Mesodermal cell (in vitro differentiated cells): ENCODE measurements around the gene RHEB.
A peak's percentile ranks its signal among the peaks of the same experiment; 100 is the strongest.

Experiments used
- H3K27ac ChIP-seq: 2 replicates; pipeline ENCODE4 v1.7.0; 2013; ENCODE audit warnings: mild to moderate bottlenecking, low read depth, low read length, moderate library complexity; ENCODE audit not compliant: severe bottlenecking
- H3K36me3 ChIP-seq: 2 replicates; pipeline ENCODE4 v1.7.1; 2013; ENCODE audit warnings: mild to moderate bottlenecking, low read length, moderate library complexity; ENCODE audit not compliant: control insufficient read depth, insufficient read depth
- H3K4me1 ChIP-seq: one replicate; pipeline ENCODE4 v1.7.1; 2013; ENCODE audit warnings: mild to moderate bottlenecking, low read length; ENCODE audit not compliant: insufficient read depth, control insufficient read depth, poor library complexity, severe bottlenecking
- H3K4me3 ChIP-seq: 2 replicates; pipeline ENCODE4 v1.7.0; 2013; ENCODE audit warnings: low read length, control low read depth, mild to moderate bottlenecking; ENCODE audit not compliant: insufficient read depth, poor library complexity, severe bottlenecking; ENCODE audit errors: extremely low read depth
- H3K9me3 ChIP-seq: 2 replicates; pipeline ENCODE4 v1.7.1; 2013; ENCODE audit warnings: mild to moderate bottlenecking, low read length, moderate library complexity; ENCODE audit not compliant: control insufficient read depth
- WGBS, 2 experiments: methylation state at CpG; one replicate each; pipeline ENCODE4 v1.1.5; 2013; ENCODE audit warnings: missing lambda C conversion rate in 2 of 2; ENCODE audit not compliant: insufficient coverage in 2 of 2; 5-methylcytosine and 5-hydroxymethylcytosine counted together

The RHEB gene

GRCh38 chr7:151447901-151448260, 71.8 kb downstream of the RHEB start:
- Histone ChIP-seq H3K9me3 (no peaks in the 10 kb centered on the region), H3K27ac (no peak overlapping the region), H3K4me3 (no peak overlapping the region), H3K36me3 (no peaks in the 10 kb centered on the region), H3K4me1 (no peaks in the 10 kb centered on the region)
- WGBS, 2 experiments: 82 to 87% methylated on average over 13 to 14 of the region's 26 CpGs

- Histone ChIP-seq H3K36me3 (no peaks in the 10 kb centered on the region), H3K4me3 (no peak overlapping the region), H3K9me3 (no peaks in the 10 kb centered on the region), H3K4me1 (no peaks in the 10 kb centered on the region), H3K27ac (no peak overlapping the region)
- 98% methylated on average over 12 to 15 of the region's 18 CpGs for WGBS, 2 experiments
Measured at GRCh38 chr7:151447312-151447711, 72.4 kb downstream of the RHEB start.

- Histone ChIP-seq H3K27ac (no peak overlapping the region), H3K4me3 (no peak overlapping the region), H3K36me3 (no peaks in the 10 kb centered on the region), H3K9me3 (no peaks in the 10 kb centered on the region), H3K4me1 (peaks cover 2% of the 10 kb centered on the region)
- 94 to 100% methylated on average over 2 of the region's 2 CpGs for WGBS, 2 experiments
Measured at GRCh38 chr7:151446412-151446811, 73.3 kb downstream of the RHEB start.

DNA sequence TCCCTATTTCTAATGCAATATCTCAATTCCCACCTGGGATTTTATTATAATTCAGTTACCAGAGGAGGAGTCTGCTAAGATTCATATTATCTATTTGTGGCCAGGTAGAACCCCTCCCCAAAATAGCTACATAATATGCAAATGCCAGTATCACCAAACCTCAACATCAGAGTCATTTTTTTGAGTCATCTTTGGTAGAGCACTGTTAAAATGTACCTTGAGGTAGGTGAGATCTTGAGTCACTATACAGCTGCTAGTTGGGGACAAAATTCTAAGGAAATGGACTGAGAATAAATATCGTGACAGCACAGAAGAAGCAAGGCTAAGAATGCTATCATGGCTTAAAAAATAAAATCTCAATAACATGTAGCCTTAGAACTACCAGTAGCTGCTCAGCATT, 75.1 kb downstream of the RHEB start:
- Histone ChIP-seq H3K9me3 (no peaks in the 10 kb centered on the region), H3K4me3 (no peak overlapping the region), H3K4me1 (peaks cover 19% of the 10 kb centered on the region), H3K27ac (no peak overlapping the region), H3K36me3 (no peaks in the 10 kb centered on the region)
- WGBS, 2 experiments: no CpG with 5 or more reads among the region's 1 CpG

GRCh38 chr7:151442776-151443496, 76.8 kb downstream of the RHEB start:
- H3K4me1 ChIP-seq: peaks cover 23% of the 10 kb centered on the region
- no peaks in the 10 kb centered on the region for H3K36me3 ChIP-seq
- no peak overlapping the region for H3K27ac ChIP-seq
- WGBS, 2 experiments: 93 to 96% methylated on average over 6 to 7 of the region's 10 CpGs
- H3K9me3 ChIP-seq: peaks cover 4% of the 10 kb centered on the region
- H3K4me3 ChIP-seq: no peak overlapping the region

DNA sequence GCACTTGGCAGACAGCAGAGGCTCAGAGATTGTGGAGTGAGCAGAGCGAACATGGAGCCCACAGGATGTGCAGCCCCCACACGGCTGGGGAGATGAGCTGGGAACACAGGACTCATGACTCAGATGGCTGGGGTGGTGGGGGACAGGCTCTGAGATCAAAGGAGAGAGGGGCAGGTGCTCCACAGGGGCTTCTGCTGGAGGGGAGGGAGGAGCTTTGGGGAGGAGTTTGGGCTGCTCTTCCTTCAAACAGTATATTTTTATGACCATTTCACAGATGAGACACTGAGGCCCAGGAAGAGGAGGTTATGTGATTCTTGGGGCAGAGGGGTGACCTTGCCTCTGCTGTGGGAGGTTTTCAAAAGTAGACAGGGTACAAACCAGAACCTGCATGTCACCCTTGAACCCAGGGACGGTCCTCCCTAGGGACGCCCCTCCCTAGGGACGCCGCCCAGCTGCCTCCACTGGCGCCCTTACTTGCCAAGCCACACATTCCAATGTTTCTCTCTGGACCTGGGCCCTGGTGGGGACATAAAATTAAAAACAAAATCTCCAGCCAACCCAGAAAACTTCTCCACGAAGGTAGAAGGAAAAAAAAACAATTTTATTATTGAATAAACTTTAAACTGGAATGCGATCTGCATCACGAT, 78.8 kb downstream of the RHEB start:
- no peak overlapping the region for H3K4me3 ChIP-seq
- 65% methylated on average over 4 to 5 of the region's 10 CpGs for WGBS, 2 experiments
- H3K9me3 ChIP-seq: peaks cover 4% of the 10 kb centered on the region
- no peaks in the 10 kb centered on the region for H3K36me3 ChIP-seq
- H3K27ac ChIP-seq: no peak overlapping the region
- H3K4me1 ChIP-seq: peaks cover 32% of the 10 kb centered on the region

- Histone ChIP-seq H3K4me1 (peaks cover 33% of the 10 kb centered on the region), H3K9me3 (peaks cover 4% of the 10 kb centered on the region), H3K4me3 (peak within 1 kb of the TSS; percentile 40), H3K27ac (no peak within 1 kb of the TSS), H3K36me3 (no peaks in the 10 kb centered on the region)
- WGBS, 2 experiments: 7 to 10% methylated on average over 31 to 44 of the region's 51 CpGs
Measured at GRCh38 chr7:151439855-151440798, 79.6 kb downstream of the RHEB start, which contains the start of gene CRYGN. CRYGN (minus strand) TSS chr7:151440141; CDS start chr7:151439917, 224 bp downstream.

- H3K36me3 ChIP-seq: no peaks in the 10 kb centered on the region
- peaks cover 4% of the 10 kb centered on the region for H3K9me3 ChIP-seq
- 96 to 97% methylated on average over 14 to 15 of the region's 17 CpGs for whole genome bisulfite sequencing, 2 experiments
- no peak overlapping the region for H3K4me3 ChIP-seq
- H3K27ac ChIP-seq: no peak overlapping the region
- peaks cover 33% of the 10 kb centered on the region for H3K4me1 ChIP-seq
Measured at GRCh38 chr7:151438864-151439601, 80.7 kb downstream of the RHEB start.

GRCh38 chr7:151437866-151438516, 81.7 kb downstream of the RHEB start:
- Histone ChIP-seq H3K4me1 (peaks cover 33% of the 10 kb centered on the region), H3K9me3 (peaks cover 4% of the 10 kb centered on the region), H3K36me3 (no peaks in the 10 kb centered on the region), H3K27ac (no peak overlapping the region), H3K4me3 (no peak overlapping the region)
- WGBS, 2 experiments: 89% methylated on average over 20 to 23 of the region's 23 CpGs

GRCh38 chr7:151437159-151437553, 82.5 kb downstream of the RHEB start:
- 91 to 97% methylated on average over 13 of the region's 13 CpGs for WGBS, 2 experiments
- Histone ChIP-seq H3K27ac (no peak overlapping the region), H3K4me1 (peaks cover 33% of the 10 kb centered on the region), H3K9me3 (peaks cover 4% of the 10 kb centered on the region), H3K4me3 (no peak overlapping the region), H3K36me3 (no peaks in the 10 kb centered on the region)
